Neuron (in vitro differentiated cells): Measurements from ENCODE around the gene ABHD14A.

ENCODE experiments used
- H2AFZ ChIP-seq: one replicate; pipeline ENCODE4 v1.6.1; 2013; ENCODE audit warnings: low read depth, mild to moderate bottlenecking, inconsistent platforms, low read length, moderate library complexity
- H3K27me3 ChIP-seq: one replicate; pipeline ENCODE4 v1.6.1; 2013; ENCODE audit warnings: low read length; ENCODE audit not compliant: insufficient read depth
- H3K36me3 ChIP-seq: one replicate; pipeline ENCODE4 v1.6.1; 2013; ENCODE audit warnings: low read length; ENCODE audit not compliant: insufficient read depth
- H3K4me1 ChIP-seq: one replicate; pipeline ENCODE4 v1.6.1; 2013; ENCODE audit warnings: low read length; ENCODE audit not compliant: insufficient read depth
- H3K4me3 ChIP-seq: 2 replicates; pipeline ENCODE4 v1.5.1; 2013; ENCODE audit warnings: mild to moderate bottlenecking, low read length, moderate library complexity
- H3K9me3 ChIP-seq: one replicate; pipeline ENCODE4 v1.6.1; 2013; ENCODE audit warnings: low read length

The ABHD14A gene

GRCh38 chr3:51955893-51956770 is 18.7 kb upstream of the ABHD14A start:
- Histone ChIP-seq H3K4me3 (no peak overlapping the region), H3K36me3 (peaks cover 35% of the 10 kb centered on the region), H3K4me1 (peaks cover 11% of the 10 kb centered on the region), H3K27me3 (no peaks in the 10 kb centered on the region), H3K9me3 (no peaks in the 10 kb centered on the region), H2AFZ (no peak overlapping the region)

DNA sequence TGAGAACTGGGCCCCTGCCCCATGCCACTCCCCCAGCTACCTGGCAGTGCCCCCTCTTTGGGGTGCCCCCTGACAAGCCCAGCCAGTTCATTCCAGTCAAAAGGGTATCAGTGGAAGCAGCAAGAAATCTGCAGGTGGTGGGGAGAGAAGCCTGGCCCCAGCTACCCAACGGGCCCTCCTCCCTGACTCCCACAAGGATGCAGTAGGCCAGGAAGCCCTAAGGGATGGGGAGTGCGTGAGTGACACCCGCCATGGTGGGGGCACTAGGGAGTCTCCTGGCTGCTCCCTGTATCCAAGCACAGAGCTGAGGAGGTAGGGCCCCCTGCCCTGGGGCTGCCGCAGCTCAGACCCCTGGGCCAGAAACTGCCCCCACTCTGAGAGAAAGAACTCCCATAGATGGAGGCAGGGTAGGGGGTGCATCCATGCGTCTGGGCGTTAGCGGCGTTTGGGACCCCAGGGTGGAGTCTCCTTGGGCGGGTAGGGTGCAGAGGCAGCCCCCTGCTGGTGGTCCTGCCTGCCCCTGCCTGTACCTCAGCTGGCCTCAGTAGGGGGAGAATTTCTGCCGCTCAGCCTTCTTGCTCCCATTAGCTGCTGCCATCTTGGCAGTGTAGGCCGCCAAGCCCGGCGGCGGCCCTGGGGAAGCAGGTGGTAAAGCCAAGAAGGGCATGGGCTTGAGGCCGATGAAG is 17.2 kb upstream of the ABHD14A start:
- peaks cover 11% of the 10 kb centered on the region for H3K4me1 ChIP-seq
- H3K4me3 ChIP-seq, result no peak overlapping the region
- H3K27me3 ChIP-seq, result no peaks in the 10 kb centered on the region
- H3K36me3 ChIP-seq, result peaks cover 45% of the 10 kb centered on the region
- H3K9me3 ChIP-seq, result no peaks in the 10 kb centered on the region
- no peak overlapping the region for H2AFZ ChIP-seq

GRCh38 chr3:51958603-51959521 is 16.0 kb upstream of the ABHD14A start:
- no peaks in the 10 kb centered on the region for H3K9me3 ChIP-seq
- no peaks in the 10 kb centered on the region for H3K27me3 ChIP-seq
- no peak overlapping the region for H3K4me3 ChIP-seq
- peaks cover 1% of the 10 kb centered on the region for H3K4me1 ChIP-seq
- peaks cover 45% of the 10 kb centered on the region for H3K36me3 ChIP-seq
- H2AFZ ChIP-seq, result no peak overlapping the region

DNA sequence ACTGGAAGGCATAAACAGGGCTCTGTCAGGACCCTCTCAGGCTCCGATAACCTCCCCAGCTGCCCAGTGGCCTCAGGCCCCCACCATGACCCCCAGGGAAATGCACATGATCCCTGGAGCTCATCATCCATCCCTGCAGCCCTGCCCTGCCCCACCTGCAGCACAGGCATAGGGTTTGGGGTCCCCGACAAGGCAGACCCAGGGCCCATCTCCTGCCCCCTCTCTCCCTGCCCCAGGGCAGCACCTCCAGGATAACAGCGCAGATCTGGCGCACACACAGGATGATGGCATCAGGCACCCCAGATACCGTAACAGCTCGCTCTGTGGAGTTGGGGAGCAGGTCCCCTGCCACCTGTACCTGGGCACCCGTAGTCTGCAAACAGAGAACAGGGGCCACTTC is 15.2 kb upstream of the ABHD14A start:
- Histone ChIP-seq H3K4me1 (peaks cover 8% of the 10 kb centered on the region), H3K36me3 (peaks cover 45% of the 10 kb centered on the region), H3K9me3 (no peaks in the 10 kb centered on the region), H3K27me3 (no peaks in the 10 kb centered on the region), H3K4me3 (no peak overlapping the region), H2AFZ (no peak overlapping the region)

DNA sequence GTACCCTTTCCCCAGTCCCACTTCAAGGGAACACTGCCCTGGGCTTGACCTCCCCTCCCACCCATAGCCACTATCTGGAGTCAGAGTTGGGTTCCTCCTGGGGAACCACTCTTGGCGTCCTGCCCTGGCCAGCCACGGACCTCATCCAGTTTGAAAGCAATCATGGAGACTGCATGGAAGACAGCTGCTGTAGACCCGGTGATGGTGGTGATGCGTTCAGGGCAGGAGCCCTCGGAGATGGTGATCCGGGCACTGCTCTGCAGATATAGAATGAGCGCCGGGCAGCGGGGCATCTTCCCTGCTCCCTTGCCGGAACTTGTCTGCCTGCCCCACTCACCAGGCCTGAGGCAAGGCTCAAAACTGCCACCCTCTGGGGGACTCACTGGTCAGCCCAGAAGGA is 14.5 kb upstream of the ABHD14A start:
- H2AFZ ChIP-seq, result no peak overlapping the region
- peaks cover 45% of the 10 kb centered on the region for H3K36me3 ChIP-seq
- no peaks in the 10 kb centered on the region for H3K27me3 ChIP-seq
- H3K4me3 ChIP-seq, result no peak overlapping the region
- no peaks in the 10 kb centered on the region for H3K9me3 ChIP-seq
- peaks cover 16% of the 10 kb centered on the region for H3K4me1 ChIP-seq

- peaks cover 22% of the 10 kb centered on the region for H3K4me1 ChIP-seq
- no peak overlapping the region for H3K4me3 ChIP-seq
- H3K9me3 ChIP-seq, result no peaks in the 10 kb centered on the region
- H2AFZ ChIP-seq, result no peak overlapping the region
- H3K27me3 ChIP-seq, result no peaks in the 10 kb centered on the region
- peaks cover 45% of the 10 kb centered on the region for H3K36me3 ChIP-seq
Observed at GRCh38 chr3:51961011-51961410, 13.9 kb upstream of the ABHD14A start.

DNA sequence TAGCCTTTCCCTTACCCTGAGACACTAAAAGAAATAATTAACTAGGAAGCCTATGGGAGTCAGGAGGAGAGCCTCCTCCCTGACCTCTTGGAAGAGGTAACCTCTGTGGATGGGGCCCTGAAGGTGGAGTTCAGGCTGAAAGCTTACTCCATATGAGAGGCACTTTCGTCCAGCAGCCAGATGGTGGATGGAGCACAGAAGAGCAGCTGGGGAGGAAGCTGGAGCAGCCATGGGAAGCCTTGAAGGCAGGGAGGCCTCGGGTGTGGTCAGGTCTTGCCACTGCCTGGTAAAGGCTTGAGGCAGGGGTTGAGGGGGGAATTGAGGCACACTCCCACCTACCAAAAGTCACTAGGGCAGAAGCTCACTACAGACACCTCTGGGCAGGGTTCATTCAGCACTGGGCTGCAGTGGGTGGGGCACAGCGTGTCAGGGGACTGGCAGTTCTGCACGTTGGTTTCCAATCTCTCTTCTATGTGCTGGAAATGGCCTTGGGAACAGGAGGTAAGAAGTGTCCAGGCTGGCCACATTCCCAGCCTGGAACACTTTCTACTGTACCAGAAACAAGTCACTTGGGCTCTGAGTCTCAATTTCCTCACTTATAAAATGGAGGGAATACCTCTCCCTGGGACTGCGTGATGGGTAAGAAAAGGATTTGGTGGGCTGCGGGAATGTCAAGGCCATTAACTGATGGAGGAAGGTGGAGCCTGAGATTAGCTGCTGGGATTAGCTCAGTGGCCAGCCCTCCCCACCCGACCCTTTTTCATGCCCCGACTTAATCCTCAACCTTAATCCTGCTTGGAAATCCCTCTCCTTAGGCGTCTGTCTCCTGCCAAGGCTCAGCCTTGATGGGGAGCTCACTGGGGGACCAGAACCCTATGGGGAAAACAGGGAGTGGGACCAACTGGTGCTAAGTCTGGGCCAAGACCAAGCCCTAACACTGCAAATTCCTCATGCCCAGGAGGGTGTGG is 13.0 kb upstream of the ABHD14A start:
- no peaks in the 10 kb centered on the region for H3K27me3 ChIP-seq
- peaks cover 30% of the 10 kb centered on the region for H3K4me1 ChIP-seq
- peaks cover 41% of the 10 kb centered on the region for H3K36me3 ChIP-seq
- no peak overlapping the region for H2AFZ ChIP-seq
- no peaks in the 10 kb centered on the region for H3K9me3 ChIP-seq
- no peak overlapping the region for H3K4me3 ChIP-seq

DNA sequence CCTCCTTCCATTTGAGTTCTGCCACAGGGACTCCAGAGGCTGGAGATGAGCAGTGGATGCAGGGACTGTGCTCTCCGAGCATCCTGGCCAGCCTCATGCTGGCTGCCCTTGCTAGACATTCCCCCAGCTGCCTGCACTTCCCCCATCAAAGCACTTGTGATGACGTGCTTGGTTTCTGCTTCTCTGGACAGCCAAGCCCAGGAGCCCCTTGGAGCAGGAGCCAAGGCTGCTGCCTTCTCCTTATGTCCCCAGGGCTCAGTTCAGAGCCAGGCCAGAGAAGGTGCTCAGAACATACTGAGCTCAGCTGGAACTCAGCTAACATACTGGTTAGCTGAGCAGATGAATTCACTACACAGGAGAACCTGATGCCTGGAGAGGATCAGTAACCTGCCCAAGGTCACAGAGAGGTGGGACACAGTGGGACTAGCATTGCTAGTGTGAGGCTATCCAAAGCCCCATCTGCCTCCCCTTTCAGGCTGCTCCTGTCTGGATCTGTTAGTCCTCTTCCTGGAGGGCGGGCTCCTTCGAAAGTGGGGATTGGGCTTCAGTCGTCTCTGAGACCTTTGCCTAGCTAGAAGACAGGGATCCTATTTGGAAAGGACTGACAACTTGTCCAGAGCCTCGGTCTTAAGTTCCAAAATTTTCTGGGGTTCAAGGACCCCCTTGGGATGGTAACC is 11.9 kb upstream of the ABHD14A start:
- Histone ChIP-seq H3K36me3 (peaks cover 32% of the 10 kb centered on the region), H2AFZ (no peak overlapping the region), H3K27me3 (no peaks in the 10 kb centered on the region), H3K4me3 (no peak overlapping the region), H3K9me3 (no peaks in the 10 kb centered on the region), H3K4me1 (peaks cover 33% of the 10 kb centered on the region)

DNA sequence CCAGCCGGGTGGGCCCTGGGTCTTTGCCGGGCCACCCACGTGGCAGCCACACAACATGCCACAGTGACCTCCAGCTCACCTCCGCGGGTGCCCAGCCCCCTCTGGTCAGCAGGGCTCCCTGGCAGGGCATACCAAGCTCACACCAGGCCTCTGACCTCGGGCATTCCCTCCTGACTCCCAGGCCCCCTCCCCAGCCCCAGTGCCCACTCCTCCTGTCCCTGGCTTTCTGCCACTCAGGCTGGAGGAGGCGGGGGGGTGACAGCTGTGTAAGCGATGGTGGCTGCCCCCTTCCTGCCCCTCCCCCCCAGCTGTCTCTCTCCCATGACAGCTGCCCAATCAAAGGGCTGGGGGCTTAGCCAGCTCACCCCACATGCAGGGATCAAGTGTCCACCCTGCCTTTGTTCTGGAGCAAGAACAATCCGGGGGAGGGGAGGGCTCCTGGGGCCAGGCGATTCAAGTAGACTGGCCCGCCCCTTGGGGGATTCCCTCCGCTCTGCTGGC is 10.9 kb upstream of the ABHD14A start:
- H3K9me3 ChIP-seq, result no peaks in the 10 kb centered on the region
- peaks cover 26% of the 10 kb centered on the region for H3K36me3 ChIP-seq
- no peak overlapping the region for H2AFZ ChIP-seq
- H3K4me1 ChIP-seq, result peaks cover 42% of the 10 kb centered on the region
- no peaks in the 10 kb centered on the region for H3K27me3 ChIP-seq
- H3K4me3 ChIP-seq, result no peak overlapping the region

DNA sequence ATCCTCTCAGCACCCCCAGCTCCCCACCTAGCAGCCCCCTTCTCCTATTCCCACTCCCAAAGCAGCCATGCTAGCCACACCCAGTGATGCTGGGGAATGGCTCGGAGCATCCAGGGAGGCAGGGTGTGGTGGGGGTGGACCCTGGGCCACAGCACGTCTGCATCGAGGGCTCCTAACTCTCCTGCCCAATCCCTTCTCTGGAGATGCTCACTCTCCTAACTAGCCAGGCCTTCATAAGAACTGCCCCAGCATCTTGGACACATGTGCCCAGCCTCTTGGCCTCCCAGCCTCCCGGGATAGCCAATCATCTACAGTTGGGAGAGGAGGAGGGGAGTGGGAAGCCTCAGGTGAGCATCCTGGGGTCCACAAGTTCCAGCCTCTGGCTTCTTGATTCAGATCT is 10.3 kb upstream of the ABHD14A start:
- Histone ChIP-seq H3K36me3 (peaks cover 23% of the 10 kb centered on the region), H3K27me3 (no peaks in the 10 kb centered on the region), H3K9me3 (no peaks in the 10 kb centered on the region), H3K4me1 (peaks cover 46% of the 10 kb centered on the region), H2AFZ (no peak overlapping the region), H3K4me3 (no peak overlapping the region)

DNA sequence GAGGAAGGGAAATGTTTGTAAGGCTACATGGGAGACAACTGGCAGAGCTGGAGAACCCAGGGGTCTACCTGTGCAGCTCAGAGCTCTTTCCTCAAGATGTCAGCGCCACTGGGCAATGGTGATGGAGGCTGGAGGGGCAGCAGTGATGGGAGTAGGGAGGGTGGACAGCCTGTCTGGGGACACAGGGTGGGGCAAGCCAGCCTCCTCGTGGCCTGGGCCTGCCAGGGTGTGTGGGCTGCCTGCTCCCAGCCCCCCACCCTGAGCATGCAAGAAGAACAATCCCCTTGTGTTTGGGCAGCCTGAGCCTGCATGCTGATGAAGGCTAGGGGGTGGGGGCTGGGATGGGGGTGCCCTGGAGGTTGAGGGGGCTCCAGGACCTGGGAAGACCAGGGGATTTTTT is 8.8 kb upstream of the ABHD14A start:
- no peaks in the 10 kb centered on the region for H3K27me3 ChIP-seq
- no peak overlapping the region for H2AFZ ChIP-seq
- peaks cover 11% of the 10 kb centered on the region for H3K36me3 ChIP-seq
- H3K4me1 ChIP-seq, result peaks cover 46% of the 10 kb centered on the region
- H3K9me3 ChIP-seq, result no peaks in the 10 kb centered on the region
- H3K4me3 ChIP-seq, result peak overlapping the region; percentile 59
